GM12878 (cell line): ENCODE measurements around the gene ELOVL5. TPM values are rescaled to one million over a fixed set of nuclear protein-coding genes. Genes with fewer than 3 reads are reported as not detected.
"Not testable (repeated sequence)": the region's sequence is repeated elsewhere in the genome, so short reads cannot be mapped to it uniquely, and the experiment has no call there.

Source experiments
- ATAC-seq: fragments of 200-7000 bp; cut with Tn5 transposase; 3 replicates; pipeline ENCODE4 v1.9.1; 2020; ENCODE audit warnings: mild to moderate bottlenecking, moderate library complexity
- BruUV-seq: library from RNA; stranded (reverse); fragments of 400-500 nt; replicated peaks from 2 replicates; lab custom pipeline; 2021; lab: Mats Ljungman, UMichigan
- CTCF ChIA-PET: fragments of 300-600 bp; sonication (Branson Sonifier 250); formaldehyde crosslinking; extraction: SDS; loops from one replicate; lab custom pipeline; 2021; ENCODE audit warnings: inconsistent platforms; lab: Yijun Ruan, JAX
- POLR2A ChIA-PET: fragments of 350-600 bp; formaldehyde crosslinking; extraction: SDS; loops from one replicate; lab custom pipeline; 2021; ENCODE audit warnings: inconsistent platforms; lab: Charles Lee
- RAD21 ChIA-PET: fragments of 300-600 bp; sonication (Branson Sonifier 250); formaldehyde crosslinking; loops from one replicate; lab custom pipeline; 2023; ENCODE audit warnings: antibody characterized with exemption; ENCODE audit not compliant: unreplicated experiment; lab: Charles Lee
- SMC1A ChIA-PET: fragments of 300-600 bp; sonication (Branson Sonifier 250); formaldehyde crosslinking; loops from one replicate; lab custom pipeline; 2023; ENCODE audit not compliant: unreplicated experiment, uncharacterized antibody; lab: Charles Lee
- DNase-seq: peaks from one replicate; pipeline ENCODE4 v3.0.0-alpha.2; 2011; ENCODE audit warnings: low read depth, low spot score
- FAIRE-seq: peaks from 3 replicates; lab custom pipeline; 2011; peaks lifted over from hg19 to GRCh38; lab: Jason Lieb, UNC
- H2AFZ ChIP-seq: 2 replicates; pipeline ENCODE4 v1.6.0; 2011; ENCODE audit warnings: low read depth, low read length, control low read depth; ENCODE audit not compliant: control insufficient read depth
- H3K27ac ChIP-seq: 2 replicates; pipeline ENCODE4 v1.5.1; 2011; ENCODE audit warnings: control low read depth; ENCODE audit not compliant: control insufficient read depth, insufficient read depth
- H3K27me3 ChIP-seq, 2 experiments: replicated peaks in 1 of 2; 2 replicates each; pipeline versions ENCODE4 v1.6.0 to v1.6.1; 2011; ENCODE audit warnings: low read length in 1 of 2; ENCODE audit not compliant: control insufficient read depth in 2 of 2, insufficient read depth in 2 of 2
- H3K36me3 ChIP-seq, 2 experiments: 2 replicates each; pipeline ENCODE4 v1.5.1; 2011; ENCODE audit warnings: low read length in 1 of 2; ENCODE audit not compliant: control insufficient read depth in 2 of 2, insufficient read depth in 2 of 2
- H3K4me1 ChIP-seq: 2 replicates; pipeline ENCODE4 v1.6.1; 2011; ENCODE audit warnings: mild to moderate bottlenecking, low read length, moderate library complexity, mixed read lengths; ENCODE audit not compliant: control insufficient read depth, insufficient read depth
- H3K4me2 ChIP-seq: 2 replicates; pipeline ENCODE4 v1.6.0; 2011; ENCODE audit warnings: control low read depth; ENCODE audit not compliant: control insufficient read depth, insufficient read depth
- H3K4me3 ChIP-seq: fragments of 200-600 bp; sonication (generic); 2 replicates; pipeline ENCODE4 v1.5.1; 2016
- H3K79me2 ChIP-seq: 2 replicates; pipeline ENCODE4 v1.6.0; 2011; ENCODE audit warnings: low read length; ENCODE audit not compliant: control insufficient read depth, insufficient read depth
- H3K9ac ChIP-seq: 2 replicates; pipeline ENCODE4 v1.8.0; 2011; ENCODE audit warnings: low read length, control low read depth, mixed read lengths; ENCODE audit not compliant: control insufficient read depth, insufficient read depth
- H3K9me3 ChIP-seq: replicated peaks from 3 replicates; pipeline ENCODE4 v1.5.1; 2011; ENCODE audit warnings: mild to moderate bottlenecking, low read length; ENCODE audit not compliant: control insufficient read depth, insufficient read depth
- H4K20me1 ChIP-seq: 2 replicates; pipeline ENCODE4 v1.6.0; 2011; ENCODE audit not compliant: control insufficient read depth, insufficient read depth
- BCL11A ChIP-seq: IDR thresholded peaks from 2 replicates; pipeline ENCODE4 v1.6.1; 2011; ENCODE audit warnings: low read depth, low read length
- CREM ChIP-seq: IDR thresholded peaks from 2 replicates; pipeline ENCODE4 v1.6.1; 2014; ENCODE audit warnings: antibody characterized with exemption, low read depth
- EGR1 ChIP-seq, 2 experiments: IDR thresholded peaks; 1 replicate in 1 of 2; 2 replicates in 1 of 2; pipeline ENCODE4 v1.6.1; 2011 to 2012; ENCODE audit warnings: low read depth in 2 of 2, low read length in 2 of 2, borderline replicate concordance in 1 of 2, mild to moderate bottlenecking in 1 of 2, moderate library complexity in 1 of 2
- GATAD2B ChIP-seq: fragments of 450-650 bp; conservative IDR thresholded peaks from 2 replicates; pipeline ENCODE4 v1.6.1; 2017; ENCODE audit warnings: low read depth, mild to moderate bottlenecking, moderate library complexity
- LARP7 ChIP-seq: fragments of 450-650 bp; IDR thresholded peaks from 2 replicates; pipeline ENCODE4 v1.6.1; 2017; ENCODE audit warnings: mild to moderate bottlenecking
- RFX5 ChIP-seq: IDR thresholded peaks from 2 replicates; pipeline ENCODE4 v1.6.1; 2011; ENCODE audit warnings: low read depth, low read length, improper control_type of control experiment
- TBL1XR1 ChIP-seq: IDR thresholded peaks from 2 replicates; pipeline ENCODE4 v1.6.1; 2012; ENCODE audit warnings: low read depth, low read length, improper control_type of control experiment
- YBX1 ChIP-seq: fragments of 450-650 bp; IDR thresholded peaks from 2 replicates; pipeline ENCODE4 v1.6.1; 2016; ENCODE audit warnings: antibody characterized with exemption
- ZBTB40 ChIP-seq: fragments of 450-650 bp; IDR thresholded peaks from 2 replicates; pipeline ENCODE4 v1.6.1; 2016; ENCODE audit warnings: mild to moderate bottlenecking, moderate library complexity, borderline replicate concordance
- WGBS: methylation state at CpG from one replicate; pipeline ENCODE4 v1.1.6; 2016; ENCODE audit warnings: low lambda C conversion rate; ENCODE audit not compliant: insufficient replicate concordance, insufficient coverage; ENCODE audit errors: missing lambda C conversion rate; 5-methylcytosine and 5-hydroxymethylcytosine counted together
- in situ Hi-C: fragments of 300-500 bp; cut with MboI; formaldehyde crosslinking; loops from 9 replicates; pipeline ENCODE4 v1.14.3; 2018; ENCODE audit warnings: mixed read lengths
- intact Hi-C: fragments of 100-400 bp; cut with micrococcal nuclease; formaldehyde crosslinking; loops from one replicate; pipeline ENCODE4 v1.14.2; 2022; ENCODE audit not compliant: unreplicated experiment
- polyA plus RNA-seq, 11 experiments: library from polyadenylated mRNA; depleted of rRNA in 4 of 11; unstranded in 6 of 11; stranded (reverse) in 5 of 11; fragments of >200 nt; fragmentation: Nextera tagmentation in 4 of 11; fragmentation: Illumina TruSeq in 1 of 11; extraction: Ambion mirVana in 4 of 11; extraction: Trizol in 1 of 11; gene quantifications; 1 replicate in 1 of 11; 2 replicates in 10 of 11; pipeline versions ENCODE4 v1.2.1 to v1.2.3, GENCODE V29; 2011 to 2016; ENCODE audit warnings: inconsistent platforms in 2 of 11, missing spikeins in 2 of 11, low read depth in 1 of 11
- total RNA-seq, 4 experiments: library from RNA; depleted of rRNA in 3 of 4; stranded (reverse); fragments of >200 nt in 3 of 4; fragmentation: Illumina TruSeq in 1 of 4; extraction: Trizol in 1 of 4; gene quantifications; 2 replicates each; pipeline versions ENCODE4 v1.2.1 to v1.2.3, GENCODE V29; 2013 to 2021

Gene ELOVL5
- total and polyA plus RNA-seq, 10 of the 15 experiments (the other 5 are each of a cell fraction or from before 2014, with no cell fraction given) = 156 to 241 (median 196) TPM

GRCh38 chr6:53388615-53389014, 39.9 kb upstream of the ELOVL5 start:
- in situ Hi-C loops, H2AFZ ChIP-seq, H3K9me3 ChIP-seq, BruUV-seq, H3K79me2 ChIP-seq, H3K4me1 ChIP-seq, intact Hi-C loops, DNase-seq, RAD21 ChIA-PET, H3K27me3 ChIP-seq, H3K36me3 ChIP-seq, H3K4me3 ChIP-seq, H3K27ac ChIP-seq, CTCF ChIA-PET, POLR2A ChIA-PET, ATAC-seq, H3K4me2 ChIP-seq, H3K9ac ChIP-seq, H4K20me1 ChIP-seq, FAIRE-seq: not testable (repeated sequence)
- SMC1A ChIA-PET = interaction anchor here (1.2 kb wide), 1 partner anchor 9 kb away, joined by 3 read pairs; no protein-coding TSS in a partner anchor
- WGBS = 60% methylated on average over 3 of the region's 3 CpGs

GRCh38 chr6:53382421-53382820, 33.7 kb upstream of the ELOVL5 start:
- SMC1A ChIA-PET = no interaction called here
- Histone ChIP-seq H3K27ac (no peak overlapping the region), H3K27me3 (no peaks in the 10 kb centered on the region), H3K9ac (no peak overlapping the region), H4K20me1 (no peaks in the 10 kb centered on the region), H3K79me2 (no peaks in the 10 kb centered on the region), H2AFZ (no peak overlapping the region), H3K4me2 (no peak overlapping the region), H3K4me3 (no peak overlapping the region), H3K9me3 (no peaks in the 10 kb centered on the region; the same call in 2 of the 3 replicates)
- no peak for DNase-seq
- BruUV-seq = no TSS peak
- no peak for TF ChIP-seq LARP7
- no peak for TF ChIP-seq TBL1XR1
- no peak for TF ChIP-seq BCL11A
- no peak for TF ChIP-seq ZBTB40
- no peak for TF ChIP-seq GATAD2B
- TF ChIP-seq RFX5 = no peak
- no peak for TF ChIP-seq EGR1 (IDR thresholded peaks at IDR 0.05; ENCODE audit: borderline replicate concordance in 1 of 2, low read depth in 2 of 2, low read length in 2 of 2)
- no peak for TF ChIP-seq CREM
- no peak for TF ChIP-seq YBX1
- TF ChIP-seq, all 136 proteins: peak for 0
- Histone ChIP-seq H3K4me1 (no peaks in the 10 kb centered on the region), H3K36me3 (no peaks in the 10 kb centered on the region)
- FAIRE-seq (no peak), ATAC-seq (no peak)
- intact Hi-C loops = no loop called here
- 54% methylated on average over 5 of the region's 5 CpGs for WGBS
- POLR2A ChIA-PET = interaction anchor here (0.6 kb wide), 1 partner anchor 156 kb away, joined by 5 read pairs; no protein-coding TSS in a partner anchor
- CTCF ChIA-PET = no interaction called here
- in situ Hi-C loops = no loop called here
- RAD21 ChIA-PET = no interaction called here
